GM10266 (cell line): ENCODE measurements around the gene ADGRD2.

Experiments used
- DNase-seq: peaks from one replicate; pipeline ENCODE4 v3.0.0; 2012; ENCODE audit errors: extremely low spot score
- CTCF ChIP-seq: IDR thresholded peaks from 2 replicates; pipeline ENCODE4 v1.5.1; 2012; ENCODE audit warnings: mild to moderate bottlenecking, low read depth; ENCODE audit not compliant: control insufficient read depth, insufficient read depth; ENCODE audit errors: missing control alignments

The ADGRD2 gene

GRCh38 chr9:124492818-124493217 is 42.6 kb downstream of the ADGRD2 start:
- no peak for TF ChIP-seq CTCF

DNA sequence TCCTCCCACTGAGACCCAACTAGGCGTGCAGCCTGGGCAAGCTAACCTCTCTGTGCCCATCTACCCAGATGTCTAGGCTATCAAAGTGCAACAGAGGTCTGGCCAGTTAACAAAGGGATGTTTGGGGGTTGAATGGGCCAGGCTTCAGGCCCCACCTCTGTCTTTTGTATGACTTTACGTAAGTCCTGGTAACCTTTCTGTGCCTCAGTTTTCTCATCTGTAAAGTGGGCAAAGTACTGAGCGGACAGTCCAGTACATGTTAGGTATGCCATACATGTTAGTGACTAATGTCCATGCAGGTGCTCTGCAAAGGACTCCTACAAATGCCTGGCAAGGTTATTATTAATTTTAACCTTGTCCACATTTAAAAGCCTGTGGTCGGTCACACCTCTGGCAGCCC is 43.0 kb downstream of the ADGRD2 start:
- no peak for TF ChIP-seq CTCF
- no peak for DNase-seq

More at GRCh38 chr9:124492818-124493217, 42.6 kb downstream of the ADGRD2 start:
- DNase-seq: no peak

- TF ChIP-seq CTCF: no peak
- DNase-seq: peak; percentile 68
Observed at GRCh38 chr9:124493794-124494479, 43.7 kb downstream of the ADGRD2 start.

GRCh38 chr9:124495126-124496074 is 45.1 kb downstream of the ADGRD2 start:
- no peak for DNase-seq
- no peak for TF ChIP-seq CTCF

DNA sequence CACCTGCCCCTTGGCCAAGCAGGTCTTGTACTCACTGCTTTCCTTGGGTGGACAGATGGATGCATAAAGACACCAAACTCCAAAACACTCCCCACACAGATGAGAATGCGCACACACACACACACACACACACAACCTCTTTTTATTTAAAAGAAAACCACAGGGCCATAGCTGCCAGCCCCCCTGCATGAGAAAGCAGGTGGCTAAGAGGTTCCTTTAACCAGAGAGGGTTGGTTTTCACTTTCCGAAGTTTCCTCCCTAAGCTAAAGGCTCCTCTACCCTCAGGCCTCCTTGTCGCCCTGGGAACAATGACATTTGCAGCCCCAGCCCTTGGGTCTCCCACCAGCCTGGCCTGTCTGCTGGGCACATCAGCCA is 45.8 kb downstream of the ADGRD2 start:
- TF ChIP-seq CTCF: no peak

DNA sequence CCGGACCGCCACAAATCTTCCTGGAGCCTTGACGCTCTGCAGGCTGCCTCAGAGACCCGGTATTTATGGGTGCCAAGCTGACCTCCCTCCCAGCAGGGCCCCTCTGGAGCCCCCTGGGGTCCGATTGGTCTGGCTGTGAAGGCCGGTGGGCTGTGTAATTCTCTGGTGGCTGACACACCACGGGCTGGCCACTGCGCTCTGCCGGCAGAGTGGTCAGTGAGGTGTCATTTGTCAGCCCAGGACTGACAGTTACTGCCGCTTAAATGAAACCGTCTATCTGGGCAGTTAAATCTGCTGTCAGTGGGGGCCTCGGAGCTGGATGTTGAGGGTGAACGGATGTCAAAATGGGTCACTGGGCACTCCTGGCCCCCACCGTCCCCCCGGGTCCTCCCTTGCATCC is 46.2 kb downstream of the ADGRD2 start:
- DNase-seq: no peak
- no peak for TF ChIP-seq CTCF

More for the DNA sequence above, 45.8 kb downstream of the ADGRD2 start:
- DNase-seq: no peak

DNA sequence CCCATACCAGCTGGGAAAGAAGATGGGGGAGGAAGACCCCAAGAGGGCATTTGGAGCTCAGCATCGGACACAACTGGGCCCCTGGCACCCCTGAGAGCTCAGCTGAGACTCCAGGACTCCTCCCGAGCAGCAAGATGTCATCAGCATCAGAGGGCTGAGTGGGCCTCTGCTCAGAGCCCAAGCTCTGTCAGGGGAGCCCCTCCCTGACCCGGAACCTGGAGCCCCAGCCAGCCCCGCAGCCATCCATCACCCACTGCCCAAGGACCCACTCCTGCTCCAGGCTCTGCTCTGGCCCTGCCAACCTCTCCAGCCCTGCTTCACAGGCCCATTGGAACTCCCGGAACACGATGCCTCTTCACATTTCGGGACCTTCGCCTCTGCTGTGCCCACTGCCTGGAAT is 47.2 kb downstream of the ADGRD2 start:
- TF ChIP-seq CTCF: no peak
- no peak for DNase-seq
